OCI-LY3 (cell line): Measurements from ENCODE around the gene PAXIP1.

Source experiments
- H2AFZ ChIP-seq: fragments of 200-600, 300-600 bp; shearing (Covaris generic); 2 replicates; pipeline ENCODE4 v1.6.0; 2014; ENCODE audit warnings: antibody characterized with exemption, low read depth, low read length
- H3K27ac ChIP-seq: fragments of 200-600, 300-600 bp; sonication (generic); 2 replicates; pipeline ENCODE4 v1.5.1; 2014; ENCODE audit warnings: mild to moderate bottlenecking, low read length, moderate library complexity, mixed read lengths
- H3K27me3 ChIP-seq: fragments of 200-600, 300-600 bp; sonication (generic); 2 replicates; pipeline ENCODE4 v1.6.1; 2014; ENCODE audit warnings: low read depth, low read length, mixed read lengths
- H3K36me3 ChIP-seq: fragments of 200-600, 300-600 bp; sonication (generic); replicated peaks from 2 replicates; pipeline ENCODE3; 2014; ENCODE audit warnings: low read depth, low read length, mixed read lengths
- H3K4me1 ChIP-seq: fragments of 300-600, 200-600 bp; sonication (generic); 2 replicates; pipeline ENCODE4 v1.6.1; 2014; ENCODE audit warnings: low read length, mixed read lengths
- H3K4me2 ChIP-seq: fragments of 200-600, 300-600 bp; sonication (generic); 2 replicates; pipeline ENCODE4 v1.6.1; 2014; ENCODE audit warnings: low read length, mixed read lengths
- H3K4me3 ChIP-seq: fragments of 300-600, 200-600 bp; sonication (generic); 2 replicates; pipeline ENCODE4 v1.5.1; 2014; ENCODE audit warnings: antibody characterized with exemption, mild to moderate bottlenecking, low read length, moderate library complexity
- H3K79me2 ChIP-seq: fragments of 300-600, 200-600 bp; shearing (Covaris generic); 2 replicates; pipeline ENCODE4 v1.6.1; 2014; ENCODE audit warnings: mild to moderate bottlenecking, low read length, mixed read lengths
- H3K9ac ChIP-seq: fragments of 300-600, 200-600 bp; shearing (Covaris generic); 2 replicates; pipeline ENCODE4 v1.6.0; 2014; ENCODE audit warnings: mild to moderate bottlenecking, low read length, moderate library complexity
- H3K9me3 ChIP-seq: fragments of 200-600, 300-600 bp; shearing (Covaris generic); 2 replicates; pipeline ENCODE4 v1.6.1; 2014; ENCODE audit warnings: low read length, mixed read lengths; ENCODE audit not compliant: insufficient read depth
- H4K20me1 ChIP-seq: fragments of 200-600, 300-600 bp; sonication (generic); 2 replicates; pipeline ENCODE4 v1.6.1; 2016; ENCODE audit warnings: low read length, mixed read lengths; ENCODE audit not compliant: insufficient read depth
- CTCF ChIP-seq: fragments of 200-600, 300-600 bp; sonication (generic); IDR thresholded peaks from 2 replicates; pipeline ENCODE4 v1.5.1; 2014; ENCODE audit warnings: antibody characterized with exemption, low read length, low read depth
- EZH2phosphoT487 ChIP-seq: fragments of 200-600 bp; shearing (Covaris generic); IDR thresholded peaks from 2 replicates; pipeline ENCODE4 v1.6.1; 2018; ENCODE audit warnings: antibody characterized with exemption, mixed run types, low read depth

The PAXIP1 gene

GRCh38 chr7:155020996-155021395 lies 18.1 kb upstream of the PAXIP1 start:
- no peak overlapping the region for H3K4me3 ChIP-seq
- TF ChIP-seq CTCF (no peak), EZH2phosphoT487 (no peak)
- no peak overlapping the region for H3K27ac ChIP-seq
- H2AFZ ChIP-seq = no peak overlapping the region
- no peaks in the 10 kb centered on the region for H3K36me3 ChIP-seq
- H3K27me3 ChIP-seq = no peaks in the 10 kb centered on the region
- no peaks in the 10 kb centered on the region for H3K9me3 ChIP-seq
- no peak overlapping the region for H3K4me2 ChIP-seq
- H3K9ac ChIP-seq = no peak overlapping the region
- H3K4me1 ChIP-seq = peaks cover 16% of the 10 kb centered on the region
- no peaks in the 10 kb centered on the region for H4K20me1 ChIP-seq
- no peaks in the 10 kb centered on the region for H3K79me2 ChIP-seq

GRCh38 chr7:155017834-155018233 lies 14.9 kb upstream of the PAXIP1 start:
- no peak overlapping the region for H3K9ac ChIP-seq
- no peak overlapping the region for H3K27ac ChIP-seq
- no peaks in the 10 kb centered on the region for H4K20me1 ChIP-seq
- H3K9me3 ChIP-seq = no peaks in the 10 kb centered on the region
- H3K4me2 ChIP-seq = no peak overlapping the region
- peaks cover 16% of the 10 kb centered on the region for H3K4me1 ChIP-seq
- H2AFZ ChIP-seq = no peak overlapping the region
- no peaks in the 10 kb centered on the region for H3K36me3 ChIP-seq
- TF ChIP-seq EZH2phosphoT487 (no peak), CTCF (no peak)
- H3K27me3 ChIP-seq = no peaks in the 10 kb centered on the region
- H3K79me2 ChIP-seq = no peaks in the 10 kb centered on the region
- H3K4me3 ChIP-seq = no peak overlapping the region

GRCh38 chr7:155011086-155011485 lies 8.2 kb upstream of the PAXIP1 start:
- Histone ChIP-seq H3K27me3 (no peaks in the 10 kb centered on the region), H3K4me3 (no peak overlapping the region), H2AFZ (no peak overlapping the region), H3K79me2 (no peaks in the 10 kb centered on the region), H3K9ac (no peak overlapping the region), H4K20me1 (no peaks in the 10 kb centered on the region), H3K4me2 (no peak overlapping the region), H3K36me3 (peaks cover 12% of the 10 kb centered on the region), H3K4me1 (no peaks in the 10 kb centered on the region), H3K9me3 (no peaks in the 10 kb centered on the region), H3K27ac (no peak overlapping the region)
- TF ChIP-seq EZH2phosphoT487 (no peak), CTCF (no peak)

- H3K9me3 ChIP-seq = no peaks in the 10 kb centered on the region
- H3K9ac ChIP-seq = no peak overlapping the region
- H3K27ac ChIP-seq = no peak overlapping the region
- no peak overlapping the region for H3K4me3 ChIP-seq
- no peak overlapping the region for H2AFZ ChIP-seq
- peak; percentile 76 for TF ChIP-seq CTCF
- TF ChIP-seq EZH2phosphoT487 = no peak
- H3K4me1 ChIP-seq = peaks cover 7% of the 10 kb centered on the region
- H4K20me1 ChIP-seq = no peaks in the 10 kb centered on the region
- H3K79me2 ChIP-seq = peaks cover 8% of the 10 kb centered on the region
- H3K36me3 ChIP-seq = peaks cover 24% of the 10 kb centered on the region
- H3K27me3 ChIP-seq = no peaks in the 10 kb centered on the region
- no peak overlapping the region for H3K4me2 ChIP-seq
These were observed 6.7 kb upstream of the PAXIP1 start for GRCh38 chr7:155009570-155010157.
